GM12892 (cell line): ENCODE results near the gene COX8C.

Experiments used
- POLR2A ChIP-seq: IDR thresholded peaks from 2 replicates; pipeline ENCODE4 v1.6.1; 2011; ENCODE audit warnings: low read depth, low read length, control low read depth
- POLR2AphosphoS5 ChIP-seq: IDR thresholded peaks from 2 replicates; pipeline ENCODE4 v1.6.1; 2011; ENCODE audit warnings: low read depth, low read length, control low read depth

DNA sequence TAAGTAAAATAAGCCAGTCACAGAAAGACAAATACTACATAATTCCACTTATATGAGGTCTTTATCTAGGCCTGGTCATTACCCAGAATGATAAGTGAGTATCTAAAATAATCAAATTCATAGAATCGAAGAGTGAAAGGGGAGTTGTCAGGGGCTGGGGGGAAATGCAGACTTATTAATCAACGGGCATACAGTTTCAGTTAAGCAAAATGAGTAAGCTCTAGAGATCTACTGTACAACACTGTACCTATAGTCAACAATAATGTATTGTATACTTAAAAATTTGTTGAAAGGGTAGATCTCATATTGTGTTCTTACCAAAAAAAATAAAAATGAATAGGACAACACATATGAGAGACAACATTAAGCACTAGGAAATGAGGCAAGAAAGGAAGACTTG lies 27.5 kb upstream of the COX8C start:
- TF ChIP-seq POLR2AphosphoS5 (no peak), POLR2A (no peak)
